Measurements from ENCODE around the gene ITGA4. TPM values are rescaled to one million over a fixed set of nuclear protein-coding genes. Genes with fewer than 3 reads are reported as not detected.
A peak's percentile ranks its signal among the peaks of the same experiment; 100 is the strongest.

Gene ITGA4
- total and polyA plus RNA-seq, 8 donors: 19.9 to 26.5 (median 24.4) TPM

DNA sequence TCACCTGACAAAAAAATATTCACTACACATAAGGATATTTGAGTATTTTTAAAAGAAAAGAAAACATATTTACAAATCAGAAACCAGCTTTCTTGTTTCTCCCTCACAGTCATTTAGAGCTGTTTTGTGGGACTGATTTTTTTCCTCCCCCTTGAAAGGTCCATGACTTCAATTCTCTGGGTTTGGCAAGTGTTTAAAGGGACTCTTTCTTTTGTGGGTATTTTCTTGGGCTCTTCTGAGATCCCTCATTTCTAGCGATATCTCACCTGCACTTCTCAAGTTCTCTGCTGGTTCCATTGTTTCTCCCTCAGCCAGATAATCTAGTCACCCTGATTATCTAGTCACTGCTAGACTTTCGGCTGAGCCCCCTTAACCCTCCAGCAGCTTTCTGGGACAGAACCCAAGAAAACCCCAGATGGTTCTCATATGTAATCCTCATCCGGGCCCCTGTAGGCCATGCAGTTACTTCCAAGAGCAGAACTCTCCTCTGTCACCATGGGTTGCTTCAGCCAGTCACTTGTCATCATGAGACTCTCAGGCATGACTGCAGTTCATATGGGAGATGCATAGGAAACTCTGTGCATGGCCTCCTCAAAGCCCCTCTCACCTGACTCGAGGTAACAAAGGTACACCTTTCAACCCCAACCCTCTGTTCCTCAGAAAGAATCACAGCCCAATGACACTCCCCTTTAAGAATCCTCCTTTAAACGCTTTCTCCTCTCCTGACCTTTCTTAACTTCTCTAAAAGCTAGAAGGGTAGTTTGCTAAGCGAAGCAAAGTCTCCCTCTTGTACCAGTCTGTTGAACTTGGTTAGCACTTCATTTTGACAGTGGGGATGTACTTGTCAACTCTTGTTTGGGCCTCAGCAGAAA is 36.7 kb upstream of the ITGA4 start:
- DNase-seq (no peak), ATAC-seq (no peak)
- TF ChIP-seq, protein P1, sequence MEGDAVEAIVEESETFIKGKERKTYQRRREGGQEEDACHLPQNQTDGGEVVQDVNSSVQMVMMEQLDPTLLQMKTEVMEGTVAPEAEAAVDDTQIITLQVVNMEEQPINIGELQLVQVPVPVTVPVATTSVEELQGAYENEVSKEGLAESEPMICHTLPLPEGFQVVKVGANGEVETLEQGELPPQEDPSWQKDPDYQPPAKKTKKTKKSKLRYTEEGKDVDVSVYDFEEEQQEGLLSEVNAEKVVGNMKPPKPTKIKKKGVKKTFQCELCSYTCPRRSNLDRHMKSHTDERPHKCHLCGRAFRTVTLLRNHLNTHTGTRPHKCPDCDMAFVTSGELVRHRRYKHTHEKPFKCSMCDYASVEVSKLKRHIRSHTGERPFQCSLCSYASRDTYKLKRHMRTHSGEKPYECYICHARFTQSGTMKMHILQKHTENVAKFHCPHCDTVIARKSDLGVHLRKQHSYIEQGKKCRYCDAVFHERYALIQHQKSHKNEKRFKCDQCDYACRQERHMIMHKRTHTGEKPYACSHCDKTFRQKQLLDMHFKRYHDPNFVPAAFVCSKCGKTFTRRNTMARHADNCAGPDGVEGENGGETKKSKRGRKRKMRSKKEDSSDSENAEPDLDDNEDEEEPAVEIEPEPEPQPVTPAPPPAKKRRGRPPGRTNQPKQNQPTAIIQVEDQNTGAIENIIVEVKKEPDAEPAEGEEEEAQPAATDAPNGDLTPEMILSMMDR (IDR thresholded peaks at IDR 0.05): no peak
- no peak overlapping the region for H3K4me3 ChIP-seq
- peaks cover 0 to 2% of the 10 kb centered on the region in 2 donors for H3K4me1 ChIP-seq
- no peaks in the 10 kb centered on the region for H3K27me3 ChIP-seq
- intact Hi-C loops (cut with DNase I): no loop called here
- no peak overlapping the region for H3K27ac ChIP-seq
- H3K9me3 ChIP-seq: peaks cover 0 to 6% of the 10 kb centered on the region in 2 donors
- H3K36me3 ChIP-seq: no peaks in the 10 kb centered on the region

DNA sequence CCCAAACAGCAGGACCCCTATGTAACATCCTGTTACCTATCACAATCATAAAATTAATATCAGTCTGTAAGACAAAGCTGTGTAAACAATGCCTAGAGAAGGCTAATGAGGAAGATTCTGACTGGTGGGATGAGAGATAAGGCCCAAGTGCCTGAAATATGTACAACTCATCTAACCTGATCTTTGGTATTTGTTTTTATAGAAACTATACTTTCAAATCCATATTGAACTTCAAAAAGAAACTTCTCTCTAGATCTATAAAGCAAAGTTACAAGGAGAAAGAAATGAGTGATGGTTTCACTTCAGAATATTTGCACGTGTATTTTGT is 36.1 kb upstream of the ITGA4 start:
- intact Hi-C loops (cut with DNase I): no loop called here
- Histone ChIP-seq H3K9me3 (peaks cover 0 to under 1% of the 10 kb centered on the region in 2 donors), H3K27me3 (no peaks in the 10 kb centered on the region), H3K4me1 (peaks cover 0 to 2% of the 10 kb centered on the region in 2 donors), H3K36me3 (no peaks in the 10 kb centered on the region), H3K27ac (no peak overlapping the region), H3K4me3 (no peak overlapping the region)
- TF ChIP-seq, protein P1 (IDR thresholded peaks at IDR 0.05): no peak
- DNase-seq (no peak), ATAC-seq (no peak)

DNA sequence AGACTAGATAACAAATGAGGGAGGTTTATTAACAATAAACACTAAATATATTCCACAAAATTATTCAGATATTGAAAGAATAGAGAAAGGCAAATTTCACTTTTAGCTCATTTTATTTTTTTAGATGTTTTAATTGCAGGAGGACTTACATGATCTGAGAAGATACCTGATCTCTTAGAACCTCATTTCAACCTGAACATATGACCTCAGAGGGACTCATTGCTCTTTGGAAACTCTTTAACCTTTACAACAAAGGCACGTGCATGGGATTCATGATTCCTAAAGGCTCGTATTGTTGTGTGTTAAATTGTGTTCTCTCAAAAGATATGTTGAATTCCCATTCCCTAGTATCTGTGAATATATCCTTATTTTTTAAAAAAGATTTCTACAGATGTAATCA is 35.7 kb upstream of the ITGA4 start:
- intact Hi-C loops (cut with DNase I): no loop called here

DNA sequence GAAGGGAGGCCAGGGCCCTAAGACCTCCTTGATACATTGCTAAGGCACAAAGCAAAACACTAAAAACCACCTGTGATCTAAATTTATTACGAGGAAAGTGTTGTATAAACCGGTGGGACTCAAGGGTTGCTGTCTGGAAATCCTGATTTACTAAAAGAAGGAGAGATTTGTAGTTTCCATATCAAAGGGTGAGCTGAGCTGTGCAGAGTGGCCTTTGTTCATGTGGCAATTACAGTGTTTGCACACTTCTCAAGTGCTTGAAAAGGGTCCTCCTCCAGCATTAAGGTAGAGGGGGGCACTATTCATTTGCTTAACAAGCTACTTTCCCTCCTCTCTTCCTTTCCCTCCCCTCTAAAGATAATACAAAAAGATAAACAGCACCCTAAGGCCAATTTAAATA is 30.5 kb upstream of the ITGA4 start:
- no peak overlapping the region for H3K27ac ChIP-seq
- H3K27me3 ChIP-seq: no peaks in the 10 kb centered on the region
- DNase-seq: no peak
- no peaks in the 10 kb centered on the region for H3K36me3 ChIP-seq
- intact Hi-C loops (cut with DNase I): no loop called here
- no peaks in the 10 kb centered on the region for H3K9me3 ChIP-seq
- H3K4me3 ChIP-seq: no peak overlapping the region
- H3K4me1 ChIP-seq: peaks cover 0 to 7% of the 10 kb centered on the region in 2 donors
- TF ChIP-seq, protein P1 (IDR thresholded peaks at IDR 0.05): no peak
- ATAC-seq: no peak

More for the DNA sequence above, 35.7 kb upstream of the ITGA4 start:
- Histone ChIP-seq H3K27ac (no peak overlapping the region), H3K27me3 (no peaks in the 10 kb centered on the region), H3K9me3 (no peaks in the 10 kb centered on the region), H3K36me3 (no peaks in the 10 kb centered on the region), H3K4me1 (peaks cover 0 to 2% of the 10 kb centered on the region in 2 donors), H3K4me3 (no peak overlapping the region)
- ATAC-seq: no peak
- no peak for DNase-seq
- TF ChIP-seq, protein P1 (IDR thresholded peaks at IDR 0.05): no peak

DNA sequence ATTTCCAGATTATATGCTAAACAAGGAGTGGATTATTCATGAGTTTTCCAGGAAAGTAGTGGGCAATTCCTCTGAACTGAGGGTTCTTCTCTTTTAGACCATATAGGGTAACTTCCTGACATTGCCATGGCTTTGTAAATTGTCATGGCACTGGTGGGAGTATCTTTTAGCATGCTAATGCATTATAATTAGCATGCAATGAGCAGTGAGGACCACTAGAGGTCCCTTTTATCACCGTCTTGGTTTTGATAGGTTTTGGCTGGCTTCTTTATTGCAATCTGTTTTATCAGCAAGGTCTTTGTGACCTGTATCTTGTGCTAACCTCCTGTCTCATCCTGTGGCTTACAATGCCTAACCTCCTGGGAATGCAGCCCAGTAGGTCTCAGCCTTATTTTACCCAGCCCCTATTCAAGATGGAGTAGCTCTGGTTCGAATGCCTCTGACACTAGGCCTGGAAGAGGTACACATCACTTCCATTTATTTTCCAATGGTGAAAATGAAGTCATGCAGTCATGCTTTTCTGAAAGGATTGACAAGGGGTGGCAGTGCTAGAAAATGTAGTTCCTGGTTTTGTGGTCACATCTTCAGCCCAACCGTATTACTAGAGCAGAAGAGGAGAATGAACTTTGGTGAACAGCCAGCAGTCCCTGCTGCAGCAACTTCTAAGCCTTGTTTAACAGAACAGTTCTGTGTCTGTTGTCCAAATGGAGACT is 26.6 kb upstream of the ITGA4 start:
- Histone ChIP-seq H3K27ac (no peak overlapping the region), H3K9me3 (no peaks in the 10 kb centered on the region), H3K4me1 (peaks cover 0 to 7% of the 10 kb centered on the region in 2 donors), H3K36me3 (no peaks in the 10 kb centered on the region), H3K27me3 (no peaks in the 10 kb centered on the region), H3K4me3 (no peak overlapping the region)
- DNase-seq: no peak
- no peak for ATAC-seq
- intact Hi-C loops (cut with DNase I): no loop called here
- TF ChIP-seq, protein P1 (IDR thresholded peaks at IDR 0.05): peak in 1 of 2 donors; percentile 35
